GM23338 (cell line): ENCODE measurements around the gene PEPD. TPM values are rescaled to one million over a fixed set of nuclear protein-coding genes. Genes with fewer than 3 reads are reported as not detected.

ENCODE experiments used
- ATAC-seq: fragments of 200-7000 bp; cut with Tn5 transposase; 3 replicates; pipeline ENCODE4 v1.9.1; 2020
- DNase-seq: peaks from one replicate; pipeline ENCODE4 v3.0.0-alpha.2; 2015; ENCODE audit warnings: low spot score
- H2AFZ ChIP-seq: fragments of 200-600 bp; sonication (generic); 2 replicates; pipeline ENCODE4 v1.8.0; 2016; ENCODE audit warnings: antibody characterized with exemption, mild to moderate bottlenecking, moderate library complexity
- H3F3A ChIP-seq: fragments of 200-600 bp; sonication (generic); replicated peaks from 2 replicates; pipeline ENCODE4 v1.8.0; 2017; ENCODE audit warnings: antibody characterized with exemption, mixed run types, low read depth
- H3K27ac ChIP-seq: fragments of 200-600 bp; sonication (generic); 2 replicates; pipeline ENCODE4 v1.6.1; 2016; ENCODE audit warnings: low read depth
- H3K27me3 ChIP-seq: fragments of 200-600 bp; sonication (generic); 2 replicates; pipeline ENCODE4 v1.8.0; 2016; ENCODE audit warnings: mild to moderate bottlenecking, mixed run types, moderate library complexity; ENCODE audit not compliant: insufficient read depth
- H3K36me3 ChIP-seq: fragments of 200-600 bp; sonication (generic); 2 replicates; pipeline ENCODE4 v1.8.0; 2016; ENCODE audit warnings: mild to moderate bottlenecking; ENCODE audit not compliant: insufficient read depth
- H3K4me1 ChIP-seq: fragments of 200-600 bp; sonication (generic); 2 replicates; pipeline ENCODE4 v1.8.0; 2016; ENCODE audit warnings: mild to moderate bottlenecking, moderate library complexity; ENCODE audit not compliant: insufficient read depth
- H3K4me2 ChIP-seq: fragments of 200-600 bp; sonication (generic); 2 replicates; pipeline ENCODE4 v1.7.1; 2017; ENCODE audit warnings: mixed run types
- H3K4me3 ChIP-seq: fragments of 200-600 bp; sonication (generic); 2 replicates; pipeline ENCODE4 v1.6.1; 2016; ENCODE audit warnings: mixed run types
- H3K79me2 ChIP-seq: fragments of 200-600 bp; sonication (generic); replicated peaks from 2 replicates; pipeline ENCODE4 v1.8.0; 2017; ENCODE audit warnings: mild to moderate bottlenecking; ENCODE audit not compliant: insufficient read depth
- H3K9me2 ChIP-seq: fragments of 200-600 bp; sonication (generic); 2 replicates; pipeline ENCODE4 v1.8.0; 2017; ENCODE audit not compliant: insufficient read depth
- H4K20me1 ChIP-seq: fragments of 200-600 bp; sonication (generic); replicated peaks from 2 replicates; pipeline ENCODE4 v1.8.0; 2017; ENCODE audit warnings: mild to moderate bottlenecking; ENCODE audit not compliant: insufficient read depth
- H3K27ac Mint-ChIP-seq: 2 replicates; pipeline ENCODE4 v1.8.0; 2020; ENCODE audit warnings: inconsistent platforms, mild to moderate bottlenecking, moderate library complexity, mixed read lengths
- H3K27me3 Mint-ChIP-seq: 3 replicates; pipeline ENCODE4 v1.8.0; 2022; ENCODE audit warnings: low read depth, mild to moderate bottlenecking, moderate library complexity, mixed read lengths, inconsistent platforms; ENCODE audit not compliant: insufficient read depth, poor library complexity
- H3K36me3 Mint-ChIP-seq: 3 replicates; pipeline ENCODE4 v1.8.0; 2021; ENCODE audit warnings: low read depth, mild to moderate bottlenecking, inconsistent platforms, moderate library complexity, mixed read lengths
- H3K4me1 Mint-ChIP-seq: 3 replicates; pipeline ENCODE4 v1.8.0; 2020; ENCODE audit warnings: mild to moderate bottlenecking, inconsistent platforms, mixed read lengths
- H3K4me3 Mint-ChIP-seq: 3 replicates; pipeline ENCODE4 v1.8.0; 2021; ENCODE audit warnings: moderate library complexity, mild to moderate bottlenecking, inconsistent platforms, mixed read lengths
- H3K9me3 Mint-ChIP-seq: 3 replicates; pipeline ENCODE4 v1.8.0; 2020; ENCODE audit warnings: moderate library complexity, mild to moderate bottlenecking, inconsistent platforms, mixed read lengths
- CREB1 ChIP-seq: fragments of 250-450 bp; sonication (Bioruptor Pico); IDR thresholded peaks from 2 replicates; pipeline ENCODE4 v1.5.0; 2020; ENCODE audit warnings: low read depth, mild to moderate bottlenecking, moderate library complexity
- JUNB ChIP-seq: IDR thresholded peaks from one replicate; pipeline ENCODE4 v1.6.1; 2016; ENCODE audit warnings: antibody characterized with exemption; ENCODE audit not compliant: unreplicated experiment
- NANOG ChIP-seq: IDR thresholded peaks from 2 replicates; pipeline ENCODE4 v1.6.1; 2016; ENCODE audit warnings: antibody characterized with exemption, borderline replicate concordance
- STAT1 ChIP-seq: IDR thresholded peaks from one replicate; pipeline ENCODE4 v1.6.1; 2016; ENCODE audit warnings: antibody characterized with exemption; ENCODE audit not compliant: unreplicated experiment
- polyA plus RNA-seq: library from polyadenylated mRNA; unstranded; fragments of >200 nt; fragmentation: Nextera tagmentation; extraction: Ambion mirVana; gene quantifications from 2 replicates; pipeline ENCODE4 v1.2.1, GENCODE V29; 2016
- total RNA-seq: library from RNA; depleted of rRNA; stranded (reverse); fragments of >200 nt; shearing (Covaris generic); gene quantifications from 2 replicates; pipeline ENCODE4 v1.2.3, GENCODE V29; 2014
- TF ChIP-seq, protein P1 (sequence below), 2 experiments: fragments of 200-600 bp in 1 of 2; sonication (generic) in 1 of 2; conservative IDR thresholded peaks; 2 replicates each; pipeline versions ENCODE4 v1.5.1 to v1.6.1; 2016 to 2017; ENCODE audit warnings: antibody characterized with exemption in 2 of 2, low read depth in 2 of 2, mild to moderate bottlenecking in 2 of 2, moderate library complexity in 1 of 2
- TF ChIP-seq, protein P2 (sequence below): IDR thresholded peaks from one replicate; pipeline ENCODE4 v1.6.1; 2018; ENCODE audit warnings: antibody characterized with exemption; ENCODE audit not compliant: unreplicated experiment
- TF ChIP-seq, protein P3 (sequence below): IDR thresholded peaks from 2 replicates; pipeline ENCODE4 v1.6.1; 2016; ENCODE audit warnings: antibody characterized with exemption

PEPD gene
- total and polyA plus RNA-seq, 2 experiments from 2014 or later = 81.7 to 89.2 TPM

DNA sequence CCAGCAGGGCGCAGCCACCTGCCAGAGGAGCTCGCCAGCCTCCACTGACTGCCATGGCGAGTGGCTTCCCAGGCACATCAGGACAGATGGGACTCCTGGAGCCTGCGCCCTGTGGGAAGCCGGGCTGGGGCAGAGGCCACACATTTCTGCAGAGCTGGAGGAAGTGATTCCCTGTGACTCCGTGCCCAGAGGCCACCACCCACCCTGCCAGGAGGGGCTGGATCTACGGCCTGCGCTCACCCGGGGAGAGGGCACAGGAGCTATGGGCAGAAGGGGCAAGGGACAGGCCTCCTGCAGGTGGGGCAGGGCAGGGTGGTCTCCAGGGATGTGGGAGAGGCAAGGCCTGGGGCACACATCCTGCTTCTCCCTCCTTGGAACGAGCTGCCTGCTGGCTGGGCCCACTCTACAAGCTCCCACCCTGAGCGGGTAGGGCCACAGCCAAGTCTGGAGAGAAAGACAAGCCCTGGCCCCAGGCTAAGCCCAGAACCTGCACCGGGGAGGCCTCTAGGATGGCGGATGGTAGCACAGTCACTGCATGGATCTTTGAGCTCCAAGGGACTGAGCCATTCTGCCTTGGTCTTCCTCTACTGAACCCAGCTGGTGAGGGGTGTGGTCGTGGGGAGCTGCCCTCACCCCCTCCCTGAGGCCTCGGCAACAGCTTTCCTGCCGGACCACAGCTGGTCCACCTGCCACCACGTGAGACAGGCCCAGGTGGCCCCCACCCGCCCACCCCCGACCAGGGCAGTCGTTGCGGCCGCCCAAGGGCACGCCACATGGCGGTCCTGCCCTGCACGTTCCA lies 107.5 kb downstream of the PEPD start (continued):
- TF ChIP-seq, protein P1, sequence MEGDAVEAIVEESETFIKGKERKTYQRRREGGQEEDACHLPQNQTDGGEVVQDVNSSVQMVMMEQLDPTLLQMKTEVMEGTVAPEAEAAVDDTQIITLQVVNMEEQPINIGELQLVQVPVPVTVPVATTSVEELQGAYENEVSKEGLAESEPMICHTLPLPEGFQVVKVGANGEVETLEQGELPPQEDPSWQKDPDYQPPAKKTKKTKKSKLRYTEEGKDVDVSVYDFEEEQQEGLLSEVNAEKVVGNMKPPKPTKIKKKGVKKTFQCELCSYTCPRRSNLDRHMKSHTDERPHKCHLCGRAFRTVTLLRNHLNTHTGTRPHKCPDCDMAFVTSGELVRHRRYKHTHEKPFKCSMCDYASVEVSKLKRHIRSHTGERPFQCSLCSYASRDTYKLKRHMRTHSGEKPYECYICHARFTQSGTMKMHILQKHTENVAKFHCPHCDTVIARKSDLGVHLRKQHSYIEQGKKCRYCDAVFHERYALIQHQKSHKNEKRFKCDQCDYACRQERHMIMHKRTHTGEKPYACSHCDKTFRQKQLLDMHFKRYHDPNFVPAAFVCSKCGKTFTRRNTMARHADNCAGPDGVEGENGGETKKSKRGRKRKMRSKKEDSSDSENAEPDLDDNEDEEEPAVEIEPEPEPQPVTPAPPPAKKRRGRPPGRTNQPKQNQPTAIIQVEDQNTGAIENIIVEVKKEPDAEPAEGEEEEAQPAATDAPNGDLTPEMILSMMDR (conservative IDR thresholded peaks at IDR 0.05; ENCODE audit: low read depth in 2 of 2) = no peak
- TF ChIP-seq NANOG = no peak
- TF ChIP-seq, protein P2, sequence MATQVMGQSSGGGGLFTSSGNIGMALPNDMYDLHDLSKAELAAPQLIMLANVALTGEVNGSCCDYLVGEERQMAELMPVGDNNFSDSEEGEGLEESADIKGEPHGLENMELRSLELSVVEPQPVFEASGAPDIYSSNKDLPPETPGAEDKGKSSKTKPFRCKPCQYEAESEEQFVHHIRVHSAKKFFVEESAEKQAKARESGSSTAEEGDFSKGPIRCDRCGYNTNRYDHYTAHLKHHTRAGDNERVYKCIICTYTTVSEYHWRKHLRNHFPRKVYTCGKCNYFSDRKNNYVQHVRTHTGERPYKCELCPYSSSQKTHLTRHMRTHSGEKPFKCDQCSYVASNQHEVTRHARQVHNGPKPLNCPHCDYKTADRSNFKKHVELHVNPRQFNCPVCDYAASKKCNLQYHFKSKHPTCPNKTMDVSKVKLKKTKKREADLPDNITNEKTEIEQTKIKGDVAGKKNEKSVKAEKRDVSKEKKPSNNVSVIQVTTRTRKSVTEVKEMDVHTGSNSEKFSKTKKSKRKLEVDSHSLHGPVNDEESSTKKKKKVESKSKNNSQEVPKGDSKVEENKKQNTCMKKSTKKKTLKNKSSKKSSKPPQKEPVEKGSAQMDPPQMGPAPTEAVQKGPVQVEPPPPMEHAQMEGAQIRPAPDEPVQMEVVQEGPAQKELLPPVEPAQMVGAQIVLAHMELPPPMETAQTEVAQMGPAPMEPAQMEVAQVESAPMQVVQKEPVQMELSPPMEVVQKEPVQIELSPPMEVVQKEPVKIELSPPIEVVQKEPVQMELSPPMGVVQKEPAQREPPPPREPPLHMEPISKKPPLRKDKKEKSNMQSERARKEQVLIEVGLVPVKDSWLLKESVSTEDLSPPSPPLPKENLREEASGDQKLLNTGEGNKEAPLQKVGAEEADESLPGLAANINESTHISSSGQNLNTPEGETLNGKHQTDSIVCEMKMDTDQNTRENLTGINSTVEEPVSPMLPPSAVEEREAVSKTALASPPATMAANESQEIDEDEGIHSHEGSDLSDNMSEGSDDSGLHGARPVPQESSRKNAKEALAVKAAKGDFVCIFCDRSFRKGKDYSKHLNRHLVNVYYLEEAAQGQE = no peak
- no peak for TF ChIP-seq JUNB
- TF ChIP-seq, protein P3, sequence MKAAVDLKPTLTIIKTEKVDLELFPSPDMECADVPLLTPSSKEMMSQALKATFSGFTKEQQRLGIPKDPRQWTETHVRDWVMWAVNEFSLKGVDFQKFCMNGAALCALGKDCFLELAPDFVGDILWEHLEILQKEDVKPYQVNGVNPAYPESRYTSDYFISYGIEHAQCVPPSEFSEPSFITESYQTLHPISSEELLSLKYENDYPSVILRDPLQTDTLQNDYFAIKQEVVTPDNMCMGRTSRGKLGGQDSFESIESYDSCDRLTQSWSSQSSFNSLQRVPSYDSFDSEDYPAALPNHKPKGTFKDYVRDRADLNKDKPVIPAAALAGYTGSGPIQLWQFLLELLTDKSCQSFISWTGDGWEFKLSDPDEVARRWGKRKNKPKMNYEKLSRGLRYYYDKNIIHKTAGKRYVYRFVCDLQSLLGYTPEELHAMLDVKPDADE = no peak

DNA sequence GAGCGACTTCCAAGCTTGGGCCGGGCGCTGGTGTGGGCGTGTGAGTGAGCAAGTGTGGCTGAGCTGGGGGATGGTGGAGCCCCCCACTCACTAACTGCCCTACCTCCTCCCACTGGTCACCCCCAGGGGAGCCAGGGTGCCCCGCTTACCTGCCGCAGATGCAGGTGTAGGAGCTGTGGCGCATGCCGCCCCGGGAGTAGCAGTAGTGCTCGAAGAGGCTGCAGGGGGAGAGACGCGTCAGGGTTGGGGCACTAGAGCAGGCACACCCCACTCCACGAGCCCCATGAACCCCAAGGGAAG lies 108.2 kb downstream of the PEPD start:
- Mint-ChIP-seq H3K9me3 (no peaks in the 10 kb centered on the region), H3K4me1 (peaks cover 7% of the 10 kb centered on the region), H3K36me3 (no peaks in the 10 kb centered on the region), H3K27me3 (peaks cover 13% of the 10 kb centered on the region), H3K27ac (no peak overlapping the region), H3K4me3 (no peak overlapping the region)
- no peaks in the 10 kb centered on the region for H3K79me2 ChIP-seq
- H3K4me2 ChIP-seq = no peak overlapping the region
- no peaks in the 10 kb centered on the region for H3K9me2 ChIP-seq
- ATAC-seq (no peak), DNase-seq (no peak)
- H3K27me3 ChIP-seq = no peaks in the 10 kb centered on the region
- TF ChIP-seq STAT1 (no peak), CREB1 (CRISPR knock-in tag) (no peak), NANOG (no peak)
- TF ChIP-seq, protein P2 = no peak
- no peaks in the 10 kb centered on the region; the same call in 1 of the 2 replicates for H3K4me1 ChIP-seq
- H3K36me3 ChIP-seq = no peaks in the 10 kb centered on the region
- H4K20me1 ChIP-seq = no peaks in the 10 kb centered on the region; the same call in 1 of the 2 replicates
- H2AFZ ChIP-seq = no peak overlapping the region
- H3K27ac ChIP-seq = no peak overlapping the region
- no peaks in the 10 kb centered on the region for H3F3A ChIP-seq
- no peak overlapping the region for H3K4me3 ChIP-seq
